Activated T-helper 17 cell treated with anti-CD3 and anti-CD28 coated beads, Interleukin-2, amount 50 U/mL, for 72 hours (primary cell): ENCODE results near the gene ANXA11. TPM values are rescaled to one million over a fixed set of nuclear protein-coding genes. Genes with fewer than 3 reads are reported as not detected.
"Not testable (repeated sequence)": the region's sequence is repeated elsewhere in the genome, so short reads cannot be mapped to it uniquely, and the experiment has no call there.

ENCODE experiments used
- ATAC-seq: fragments of 150-1000 bp; cut with Tn5 transposase; replicated peaks from 2 replicates; pipeline ENCODE4 v1.10.0; 2021; ENCODE audit warnings: mild to moderate bottlenecking, moderate library complexity
- H3K27ac Mint-ChIP-seq: one replicate; pipeline ENCODE4 v1.8.0; 2022; ENCODE audit warnings: mixed read lengths
- H3K27me3 Mint-ChIP-seq: one replicate; pipeline ENCODE4 v1.8.0; 2022; ENCODE audit warnings: mixed read lengths
- H3K36me3 Mint-ChIP-seq: one replicate; pipeline ENCODE4 v1.8.0; 2022; ENCODE audit warnings: low read depth, mild to moderate bottlenecking, mixed read lengths
- H3K4me1 Mint-ChIP-seq: one replicate; pipeline ENCODE4 v1.8.0; 2022; ENCODE audit warnings: mixed read lengths
- H3K4me3 Mint-ChIP-seq: one replicate; pipeline ENCODE4 v1.8.0; 2022; ENCODE audit warnings: mild to moderate bottlenecking, mixed read lengths
- H3K9me3 Mint-ChIP-seq: one replicate; pipeline ENCODE4 v1.8.0; 2022; ENCODE audit warnings: mixed read lengths
- total RNA-seq, 2 donors: library from RNA; stranded (reverse); gene quantifications; one replicate each; pipeline ENCODE4 v1.2.3, GENCODE V29; 2022

The ANXA11 gene
- total RNA-seq, 2 donors from 2014 or later = 184 to 275 TPM

- not testable (repeated sequence) for H3K36me3 Mint-ChIP-seq, ATAC-seq, H3K27me3 Mint-ChIP-seq, H3K4me3 Mint-ChIP-seq, H3K4me1 Mint-ChIP-seq, H3K9me3 Mint-ChIP-seq, H3K27ac Mint-ChIP-seq
These were observed 21.4 kb upstream of the ANXA11 start for GRCh38 chr10:80226723-80227122.

DNA sequence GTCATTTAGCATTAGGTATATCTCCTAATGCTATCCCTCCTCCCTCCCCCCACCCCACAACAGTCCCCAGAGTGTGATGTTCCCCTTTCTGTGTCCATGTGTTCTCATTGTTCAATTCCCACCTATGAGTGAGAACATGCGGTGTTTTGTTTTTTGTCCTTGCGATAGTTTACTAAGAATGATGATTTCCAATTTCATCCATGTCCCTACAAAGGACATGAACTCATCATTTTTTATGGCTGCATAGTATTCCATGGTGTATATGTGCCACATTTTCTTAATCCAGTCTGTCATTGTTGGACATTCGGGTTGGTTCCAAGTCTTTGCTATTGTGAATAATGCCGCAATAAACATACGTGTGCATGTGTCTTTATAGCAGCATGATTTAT lies 17.7 kb upstream of the ANXA11 start:
- ATAC-seq, H3K27ac Mint-ChIP-seq, H3K4me1 Mint-ChIP-seq, H3K9me3 Mint-ChIP-seq, H3K4me3 Mint-ChIP-seq, H3K36me3 Mint-ChIP-seq, H3K27me3 Mint-ChIP-seq: not testable (repeated sequence)

- not testable (repeated sequence) for H3K9me3 Mint-ChIP-seq, H3K4me3 Mint-ChIP-seq, H3K27ac Mint-ChIP-seq
These were observed 13.5 kb upstream of the ANXA11 start for GRCh38 chr10:80218878-80219277.

DNA sequence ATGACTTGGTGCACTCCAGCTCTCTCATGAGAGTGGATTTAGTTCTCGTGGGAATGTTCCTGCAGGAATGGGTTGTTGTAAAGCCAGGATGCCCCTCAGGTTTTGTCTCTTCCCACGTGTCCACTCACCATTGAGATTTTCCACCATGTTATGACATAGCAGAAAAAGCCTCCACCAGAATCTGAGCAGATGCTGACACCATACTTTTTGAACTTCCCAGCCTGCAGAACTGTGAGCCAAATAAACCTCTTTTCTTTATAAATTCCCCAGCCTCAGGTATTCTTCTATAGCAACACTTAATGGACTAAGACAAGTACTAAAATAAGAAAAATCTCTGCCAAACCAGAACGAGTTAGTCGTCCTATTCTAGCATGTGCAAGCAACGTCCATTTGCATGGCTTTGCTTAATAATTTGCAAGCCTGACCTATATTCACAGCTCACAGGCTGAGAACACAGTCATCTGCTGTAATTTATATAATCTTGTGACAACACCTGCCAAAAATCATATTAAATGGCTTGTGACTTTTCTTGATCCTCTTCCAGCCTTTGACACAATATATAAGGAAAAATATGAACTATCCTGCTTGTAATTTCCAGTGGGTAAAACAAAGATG lies 9.1 kb upstream of the ANXA11 start:
- not testable (repeated sequence) for H3K4me1 Mint-ChIP-seq, H3K27me3 Mint-ChIP-seq, H3K9me3 Mint-ChIP-seq, H3K4me3 Mint-ChIP-seq, H3K27ac Mint-ChIP-seq, ATAC-seq, H3K36me3 Mint-ChIP-seq

More at GRCh38 chr10:80218878-80219277, 13.5 kb upstream of the ANXA11 start:
- not testable (repeated sequence) for H3K4me1 Mint-ChIP-seq, H3K36me3 Mint-ChIP-seq, H3K27me3 Mint-ChIP-seq
- ATAC-seq = peak; percentile 93

DNA sequence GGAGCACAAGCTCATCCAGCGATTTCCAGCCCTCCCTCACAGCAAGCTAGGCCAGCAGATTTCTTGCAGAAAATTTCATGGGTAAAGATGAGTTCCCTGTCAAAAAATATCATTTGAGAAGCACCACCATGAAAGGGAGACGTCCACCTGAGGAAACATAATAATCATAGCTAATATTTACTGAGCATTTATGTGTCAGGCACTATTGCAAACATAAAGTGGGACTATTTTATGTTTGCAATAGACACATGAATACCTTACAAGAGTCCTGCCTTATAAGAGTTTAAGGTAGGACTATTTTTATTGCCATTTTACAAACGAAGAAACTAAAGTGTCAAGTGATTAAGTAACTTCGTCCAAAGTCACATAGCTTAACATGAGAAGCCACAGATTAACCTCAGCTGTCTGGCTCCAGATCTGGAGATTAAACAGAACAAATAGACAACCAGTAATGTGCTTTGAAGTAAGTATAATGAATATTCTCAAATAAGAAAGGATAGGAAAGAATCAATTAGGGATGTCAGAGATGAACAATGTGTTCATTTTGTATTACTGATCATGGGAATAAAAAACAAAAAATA lies 7.3 kb upstream of the ANXA11 start:
- H3K4me3 Mint-ChIP-seq, H3K27me3 Mint-ChIP-seq, H3K4me1 Mint-ChIP-seq, H3K36me3 Mint-ChIP-seq, ATAC-seq, H3K27ac Mint-ChIP-seq, H3K9me3 Mint-ChIP-seq: not testable (repeated sequence)

- ATAC-seq = no peak
- H3K4me1 Mint-ChIP-seq = peaks cover 6% of the 10 kb centered on the region
- H3K4me3 Mint-ChIP-seq = no peak overlapping the region
- peaks cover 3% of the 10 kb centered on the region for H3K27me3 Mint-ChIP-seq
- peak overlapping the region; percentile 16 for H3K27ac Mint-ChIP-seq
- H3K9me3 Mint-ChIP-seq = no peaks in the 10 kb centered on the region
- no peaks in the 10 kb centered on the region for H3K36me3 Mint-ChIP-seq
These were observed 6.4 kb upstream of the ANXA11 start for GRCh38 chr10:80211786-80212185.

- Mint-ChIP-seq H3K36me3 (no peaks in the 10 kb centered on the region), H3K27me3 (no peaks in the 10 kb centered on the region), H3K27ac (no peak overlapping the region), H3K4me3 (no peak overlapping the region), H3K4me1 (peaks cover 11% of the 10 kb centered on the region), H3K9me3 (no peaks in the 10 kb centered on the region)
- ATAC-seq = no peak
These were observed 4.9 kb upstream of the ANXA11 start for GRCh38 chr10:80210259-80210658.

GRCh38 chr10:80207768-80208370 lies 2.5 kb upstream of the ANXA11 start:
- Mint-ChIP-seq H3K4me3 (no peak overlapping the region), H3K9me3 (no peaks in the 10 kb centered on the region), H3K36me3 (peaks cover 18% of the 10 kb centered on the region), H3K27ac (no peak overlapping the region), H3K27me3 (no peaks in the 10 kb centered on the region), H3K4me1 (peaks cover 17% of the 10 kb centered on the region)
- no peak for ATAC-seq

GRCh38 chr10:80206277-80206655 lies 929 bp upstream of the ANXA11 start:
- Mint-ChIP-seq H3K27ac (peak overlapping the region; percentile 85), H3K27me3 (no peaks in the 10 kb centered on the region), H3K36me3 (peaks cover 34% of the 10 kb centered on the region), H3K4me3 (peak overlapping the region; percentile 93), H3K4me1 (peaks cover 25% of the 10 kb centered on the region), H3K9me3 (no peaks in the 10 kb centered on the region)
- no peak for ATAC-seq

- no peaks in the 10 kb centered on the region for H3K9me3 Mint-ChIP-seq
- ATAC-seq = peak; percentile 9
These were observed 460 bp downstream of the ANXA11 start for GRCh38 chr10:80204677-80205476.

GRCh38 chr10:80203835-80204676 lies 1.3 kb downstream of the ANXA11 start:
- ATAC-seq = peak; percentile 15
- Mint-ChIP-seq H3K27ac (peak overlapping the region; percentile 88), H3K36me3 (peaks cover 44% of the 10 kb centered on the region), H3K9me3 (no peaks in the 10 kb centered on the region), H3K4me1 (peaks cover 30% of the 10 kb centered on the region), H3K27me3 (no peaks in the 10 kb centered on the region), H3K4me3 (peak overlapping the region; percentile 85)

More at GRCh38 chr10:80204677-80205476, 460 bp downstream of the ANXA11 start:
- Mint-ChIP-seq H3K36me3 (peaks cover 44% of the 10 kb centered on the region), H3K4me1 (peaks cover 30% of the 10 kb centered on the region), H3K27me3 (no peaks in the 10 kb centered on the region), H3K27ac (peak overlapping the region; percentile 88), H3K4me3 (peak overlapping the region; percentile 93)

GRCh38 chr10:80202934-80203834 lies 2.2 kb downstream of the ANXA11 start:
- Mint-ChIP-seq H3K27ac (peak overlapping the region; percentile 88), H3K4me3 (peak overlapping the region; percentile 85), H3K27me3 (no peaks in the 10 kb centered on the region), H3K36me3 (peaks cover 49% of the 10 kb centered on the region), H3K9me3 (no peaks in the 10 kb centered on the region), H3K4me1 (peaks cover 36% of the 10 kb centered on the region)
- ATAC-seq = peak; percentile 76

- H3K4me3 Mint-ChIP-seq = peak overlapping the region; percentile 85
- peak overlapping the region; percentile 88 for H3K27ac Mint-ChIP-seq
- ATAC-seq, H3K27me3 Mint-ChIP-seq, H3K9me3 Mint-ChIP-seq: not testable (repeated sequence)
- H3K4me1 Mint-ChIP-seq = peaks cover 36% of the 10 kb centered on the region
- H3K36me3 Mint-ChIP-seq = peaks cover 49% of the 10 kb centered on the region
These were observed 2.8 kb downstream of the ANXA11 start for GRCh38 chr10:80202530-80202929.
